Uterus (tissue), 4 donors: ENCODE results near the gene HSPB7. TPM values are rescaled to one million over a fixed set of nuclear protein-coding genes. Genes with fewer than 3 reads are reported as not detected.

Source experiments
- DNase-seq, 2 donors: peaks; one replicate each; pipeline ENCODE4 v3.0.0-alpha.2; 2019 to 2020
- H3K27ac ChIP-seq, 2 donors: fragments of 200-600 bp; sonication (generic); 1 replicate in 1 of 2; 2 replicates in 1 of 2; pipeline ENCODE4 v1.5.1; 2016 to 2018
- H3K27me3 ChIP-seq, 2 donors: fragments of 200-600 bp; sonication (generic); one replicate each; pipeline ENCODE4 v1.5.1; 2018 to 2019; ENCODE audit warnings: control low read depth in 1 of 2
- H3K36me3 ChIP-seq, 2 donors: fragments of 200-600 bp; sonication (generic); one replicate each; pipeline ENCODE4 v1.5.1; 2019; ENCODE audit warnings: control low read depth in 1 of 2
- H3K4me1 ChIP-seq, 2 donors: fragments of 200-600 bp; sonication (generic); one replicate each; pipeline ENCODE4 v1.5.1; 2018 to 2019; ENCODE audit warnings: control low read depth in 1 of 2
- H3K4me3 ChIP-seq, 2 donors: fragments of 200-600 bp; sonication (generic); 1 replicate in 1 of 2; 2 replicates in 1 of 2; pipeline ENCODE4 v1.5.1; 2018 to 2019; ENCODE audit warnings: mild to moderate bottlenecking in 1 of 2
- H3K9me3 ChIP-seq, 2 donors: fragments of 200-600 bp; sonication (generic); one replicate each; pipeline ENCODE4 v1.5.1; 2019; ENCODE audit warnings: control low read depth in 1 of 2
- CTCF ChIP-seq, 4 experiments: fragments of 200-600 bp in 2 of 4; fragments of 450-650 bp in 2 of 4; sonication (generic) in 2 of 4; IDR thresholded peaks; one replicate each; pipeline ENCODE4 v1.5.1; 2016 to 2019; ENCODE audit warnings: antibody characterized with exemption in 4 of 4, mild to moderate bottlenecking in 2 of 4, moderate library complexity in 1 of 4
- POLR2A ChIP-seq, 2 donors: fragments of 450-650 bp; IDR thresholded peaks; one replicate each; pipeline ENCODE4 v1.6.1; 2016; ENCODE audit warnings: antibody characterized with exemption in 2 of 2, mild to moderate bottlenecking in 1 of 2, moderate library complexity in 1 of 2
- intact Hi-C: fragments of 100-400 bp; cut with DNase I; formaldehyde crosslinking; loops from one replicate; pipeline ENCODE4 v1.15.1; 2023; ENCODE audit warnings: low total_unique reads
- total RNA-seq, 4 donors: library from RNA; depleted of rRNA in 3 of 4; stranded (reverse); fragments of >200 nt in 3 of 4; gene quantifications; one replicate each; pipeline versions ENCODE4 v1.1.0 to v1.2.4, GENCODE V29; 2014 to 2023
- donor health status: DM: yes; HTN: yes; CAD: no.

The HSPB7 gene
- total RNA-seq, 4 donors from 2014 or later, result 8.7 to 283 (median 22.6) TPM

DNA sequence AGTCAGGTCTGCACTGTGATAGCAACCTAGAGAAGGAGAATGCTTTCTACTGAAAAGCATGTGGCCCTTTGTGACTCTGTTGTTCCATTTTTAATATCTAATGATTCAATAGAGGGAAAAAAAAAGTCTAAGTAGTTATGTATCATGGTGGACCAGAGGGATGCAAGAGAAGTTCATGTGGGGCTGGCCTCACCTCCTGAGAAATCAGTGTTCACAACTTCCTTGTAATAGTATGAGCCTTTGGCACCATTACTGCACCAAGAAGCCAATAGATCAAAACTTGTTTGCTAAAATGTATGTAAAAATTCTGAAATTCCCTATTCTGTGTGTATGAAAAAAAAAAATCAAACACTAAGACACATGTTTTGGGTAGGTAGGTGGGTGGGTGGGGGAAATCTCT, 46.9 kb downstream of the HSPB7 start:
- Histone ChIP-seq H3K4me3 (no peak overlapping the region), H3K9me3 (no peaks in the 10 kb centered on the region), H3K27ac (no peak overlapping the region), H3K27me3 (no peaks in the 10 kb centered on the region), H3K36me3 (no peaks in the 10 kb centered on the region), H3K4me1 (peaks cover 7 to 14% of the 10 kb centered on the region in 2 donors)
- no peak for DNase-seq
- TF ChIP-seq POLR2A (IDR thresholded peaks at IDR 0.05) (no peak), CTCF (IDR thresholded peaks at IDR 0.05) (no peak)
- intact Hi-C loops, result no loop called here

DNA sequence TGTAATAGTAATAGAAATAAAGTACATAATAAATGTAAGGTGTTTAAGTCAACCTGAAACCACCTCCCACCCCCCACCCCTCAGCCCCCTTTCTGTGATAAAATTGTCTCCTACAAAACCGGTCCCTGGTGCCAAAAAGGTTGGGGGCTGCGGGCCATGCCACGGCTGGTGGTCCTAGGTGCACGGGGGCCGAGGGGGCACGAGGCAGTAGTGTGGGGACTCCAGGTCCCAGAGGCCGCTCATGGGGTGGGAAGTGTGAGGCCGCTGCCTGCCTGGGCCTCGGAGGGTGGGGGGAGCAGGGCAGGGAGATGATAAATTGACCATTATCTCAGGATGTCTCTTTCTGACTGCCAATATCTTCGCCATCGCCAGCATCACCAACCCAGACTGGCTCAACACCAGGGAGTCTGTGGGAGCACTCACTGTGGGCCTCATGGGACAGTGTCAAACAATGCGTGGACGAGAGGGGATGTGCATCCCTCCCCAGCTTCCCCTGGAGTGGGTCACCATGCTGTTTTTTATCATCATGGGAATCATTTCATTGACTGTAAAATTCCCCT, 48.4 kb downstream of the HSPB7 start:
- Histone ChIP-seq H3K9me3 (no peaks in the 10 kb centered on the region), H3K4me1 (peaks cover 0 to 6% of the 10 kb centered on the region in 2 donors), H3K4me3 (no peak overlapping the region), H3K36me3 (no peaks in the 10 kb centered on the region), H3K27me3 (no peaks in the 10 kb centered on the region), H3K27ac (no peak overlapping the region)
- intact Hi-C loops, result no loop called here
- no peak for TF ChIP-seq CTCF (IDR thresholded peaks at IDR 0.05)
- no peak for TF ChIP-seq POLR2A (IDR thresholded peaks at IDR 0.05)
- no peak for DNase-seq

DNA sequence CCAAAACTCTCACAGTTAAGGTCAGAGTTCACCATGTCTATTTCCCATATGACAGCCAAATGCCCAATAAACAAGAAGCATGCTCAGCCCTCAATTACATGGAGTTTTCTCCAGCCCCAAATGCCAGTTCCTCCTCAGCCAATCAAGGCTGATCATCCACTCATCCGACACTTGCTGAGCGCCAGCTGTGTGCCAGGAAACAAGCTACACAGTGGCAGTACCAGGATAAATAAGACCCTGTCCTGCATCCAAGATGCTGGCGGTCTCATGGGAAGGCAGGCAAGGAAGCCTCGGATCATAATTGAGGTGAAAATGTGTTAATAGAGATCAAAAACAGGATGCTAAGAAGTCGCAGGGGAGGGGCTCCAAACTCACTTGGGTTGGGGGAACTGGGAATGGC, 49.7 kb downstream of the HSPB7 start:
- intact Hi-C loops, result no loop called here
- Histone ChIP-seq H3K27ac (no peak overlapping the region), H3K4me3 (no peak overlapping the region), H3K9me3 (no peaks in the 10 kb centered on the region), H3K27me3 (no peaks in the 10 kb centered on the region), H3K4me1 (peaks cover 0 to 6% of the 10 kb centered on the region in 2 donors), H3K36me3 (no peaks in the 10 kb centered on the region)
- TF ChIP-seq CTCF (IDR thresholded peaks at IDR 0.05) (no peak), POLR2A (IDR thresholded peaks at IDR 0.05) (no peak)
- no peak for DNase-seq

DNA sequence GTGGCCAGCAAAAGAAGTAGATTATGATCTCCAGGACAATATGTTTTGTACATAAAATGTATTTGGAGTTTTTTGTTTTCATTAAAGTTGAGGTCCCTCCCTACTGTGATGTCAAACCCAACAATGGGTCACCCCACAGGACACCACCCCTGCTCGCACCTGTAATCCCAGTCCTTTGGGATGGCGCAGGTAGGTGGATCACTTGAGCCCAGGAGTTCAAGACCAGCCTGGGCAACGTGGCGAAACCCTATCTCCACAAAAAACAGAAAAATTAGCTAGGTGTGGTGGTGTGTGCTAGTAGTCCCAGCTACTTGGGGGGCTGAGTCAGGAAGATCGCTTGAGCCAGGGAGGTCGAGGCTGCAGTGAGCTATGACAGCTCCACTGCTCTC, 50.9 kb downstream of the HSPB7 start:
- Histone ChIP-seq H3K36me3 (no peaks in the 10 kb centered on the region), H3K4me3 (no peak overlapping the region), H3K27ac (peak overlapping the region in 1 of 2 donors; percentile 53), H3K4me1 (peaks cover 0 to 6% of the 10 kb centered on the region in 2 donors), H3K9me3 (no peaks in the 10 kb centered on the region), H3K27me3 (no peaks in the 10 kb centered on the region)
- DNase-seq, result no peak
- intact Hi-C loops, result no loop called here
- TF ChIP-seq POLR2A (IDR thresholded peaks at IDR 0.05) (no peak), CTCF (IDR thresholded peaks at IDR 0.05) (no peak)

DNA sequence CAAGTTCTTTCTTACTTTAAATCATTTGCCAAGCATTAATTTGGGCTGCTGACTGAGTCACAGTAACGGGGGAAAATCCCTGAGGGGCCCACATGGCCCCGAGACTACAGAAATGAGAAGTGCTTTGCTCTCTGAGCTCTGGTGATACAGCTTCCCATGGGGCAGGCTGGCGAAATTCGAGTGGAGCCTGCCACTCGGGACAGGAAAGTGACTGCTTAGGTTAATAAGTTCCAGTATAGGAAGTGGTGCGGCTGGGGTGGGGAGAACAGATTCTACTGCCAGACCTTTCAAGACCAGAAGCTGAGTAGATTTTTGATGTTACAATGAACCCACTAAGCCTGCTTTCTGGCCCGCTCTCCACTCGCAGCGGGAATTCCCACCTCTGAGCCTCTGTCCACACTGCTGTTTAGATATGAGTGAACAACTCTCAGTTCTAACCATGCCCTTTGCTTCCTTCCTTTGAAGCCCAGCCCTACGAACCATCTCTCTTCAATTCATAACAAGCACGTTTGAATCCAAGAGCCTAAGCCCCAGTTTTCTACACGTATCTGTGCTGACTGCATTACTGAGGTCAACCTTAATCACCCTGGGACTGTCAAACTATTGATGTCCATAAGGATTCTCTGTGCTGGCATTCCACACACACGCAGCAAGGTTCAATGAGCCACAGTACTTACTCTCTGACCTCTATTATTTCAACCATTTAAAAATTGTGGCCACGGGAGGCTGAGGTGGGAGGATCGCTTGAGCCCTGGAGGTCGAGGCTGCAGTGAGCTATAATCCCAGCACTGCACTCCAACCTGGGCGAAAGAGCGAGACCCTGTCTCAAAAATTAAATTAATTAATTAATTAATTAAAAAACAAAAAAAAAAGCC, 51.5 kb downstream of the HSPB7 start:
- Histone ChIP-seq H3K27me3 (no peaks in the 10 kb centered on the region), H3K36me3 (no peaks in the 10 kb centered on the region), H3K9me3 (no peaks in the 10 kb centered on the region), H3K4me3 (no peak overlapping the region), H3K27ac (peak overlapping the region; percentile 41 to 53), H3K4me1 (peaks cover 0 to 6% of the 10 kb centered on the region in 2 donors)
- TF ChIP-seq CTCF (IDR thresholded peaks at IDR 0.05) (no peak), POLR2A (IDR thresholded peaks at IDR 0.05) (no peak)
- no peak for DNase-seq
- intact Hi-C loops, result no loop called here
